Right lobe of liver (tissue), 4 donors: Measurements from ENCODE around the gene SLC2A14.
"Not testable (repeated sequence)": the region's sequence is repeated elsewhere in the genome, so short reads cannot be mapped to it uniquely, and the experiment has no call there.

Experiments
- CTCF ChIP-seq, 4 donors: fragments of 200-600 bp in 3 of 4; fragments of 450-650 bp in 1 of 4; IDR thresholded peaks; one replicate each; pipeline versions ENCODE4 v1.5.1 to v1.8.0; 2016 to 2022; ENCODE audit warnings: antibody characterized with exemption in 4 of 4, mild to moderate bottlenecking in 2 of 4
- POLR2A ChIP-seq: fragments of 450-650 bp; IDR thresholded peaks from one replicate; pipeline ENCODE4 v1.6.1; 2017; ENCODE audit warnings: antibody characterized with exemption, mild to moderate bottlenecking
- donor health status: DM: no; HTN: no; CAD: no.
- donor health status: DM: no; HTN: no; CAD: no.
- donor health status: DM: no; HTN: yes; CAD: no.

- TF ChIP-seq CTCF (IDR thresholded peaks at IDR 0.05); POLR2A: not testable (repeated sequence)
These were observed 33.5 kb downstream of the SLC2A14 start for GRCh38 chr12:7839226-7839625.
